ENCODE data around the gene NEURL2.
"Not testable (repeated sequence)": the region's sequence is repeated elsewhere in the genome, so short reads cannot be mapped to it uniquely, and the experiment has no call there.

GRCh38 chr20:45931680-45932079 is 40.7 kb upstream of the NEURL2 start:
- not testable (repeated sequence) for TF ChIP-seq POLR2A (IDR thresholded peaks at IDR 0.05; ENCODE audit: low read depth, low read length); POLR2AphosphoS5 (IDR thresholded peaks at IDR 0.05; ENCODE audit: low read depth, low read length); TAF1 (IDR thresholded peaks at IDR 0.05; ENCODE audit: borderline replicate concordance, low read depth, low read length)

Data from GM12892 (cell line).